KOPT-K1 (cell line): Measurements from ENCODE around the gene MAP2K7.
"Not testable (repeated sequence)": the region's sequence is repeated elsewhere in the genome, so short reads cannot be mapped to it uniquely, and the experiment has no call there.

Experiments used
- H3K27ac ChIP-seq: fragments of 200-600 bp; sonication (generic); 2 replicates; pipeline ENCODE4 v1.5.1; 2016; ENCODE audit warnings: antibody characterized with exemption, mild to moderate bottlenecking, low read depth, low read length; ENCODE audit not compliant: poor library complexity, severe bottlenecking
- H3K36me3 ChIP-seq: fragments of 200-600 bp; sonication (generic); 2 replicates; pipeline ENCODE4 v1.5.1; 2017; ENCODE audit warnings: antibody characterized with exemption, mild to moderate bottlenecking, low read length, moderate library complexity; ENCODE audit not compliant: insufficient read depth
- H3K9me3 ChIP-seq: fragments of 200-600 bp; sonication (generic); 2 replicates; pipeline ENCODE4 v1.5.1; 2017; ENCODE audit warnings: antibody characterized with exemption, low read length, mild to moderate bottlenecking; ENCODE audit not compliant: insufficient read depth, poor library complexity, severe bottlenecking

The MAP2K7 gene

DNA sequence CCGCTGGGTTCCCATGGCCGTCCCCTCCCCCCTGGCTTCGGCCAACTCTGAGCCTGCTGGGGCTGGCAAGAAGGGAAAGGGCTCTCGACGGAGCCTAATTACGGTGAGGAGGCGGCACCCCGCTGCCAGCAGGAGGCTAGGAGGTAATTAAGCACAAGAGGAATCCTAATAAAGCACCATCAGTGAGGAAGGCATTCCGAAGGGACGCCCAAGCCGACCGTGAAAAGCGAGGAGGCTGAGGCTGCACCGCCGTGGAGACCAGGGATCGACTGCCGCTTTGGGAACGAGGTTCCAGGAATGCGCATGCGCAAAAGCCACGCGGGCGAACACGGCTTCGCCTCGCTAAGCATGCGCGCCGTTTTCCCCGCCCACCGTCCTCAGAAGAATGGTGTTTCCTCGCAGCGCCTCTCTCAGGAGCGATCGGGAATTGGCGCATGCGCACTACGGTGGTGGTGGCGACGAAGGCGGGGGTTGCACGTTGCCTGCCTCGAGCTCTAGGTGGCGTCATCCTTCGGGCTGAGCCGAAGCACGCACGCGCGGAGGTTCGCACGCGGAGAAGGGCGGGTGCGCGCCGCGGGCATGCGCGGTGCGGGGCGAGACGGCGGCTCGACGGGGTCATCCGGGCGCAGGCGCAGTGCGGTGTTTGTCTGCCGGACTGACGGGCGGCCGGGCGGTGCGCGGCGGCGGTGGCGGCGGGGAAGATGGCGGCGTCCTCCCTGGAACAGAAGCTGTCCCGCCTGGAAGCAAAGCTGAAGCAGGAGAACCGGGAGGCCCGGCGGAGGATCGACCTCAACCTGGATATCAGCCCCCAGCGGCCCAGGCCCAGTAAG lies at the start of gene MAP2K7:
Gene MAP2K7 (plus strand): TSS at position 634 of the 830 bp plus-strand sequence. CDS start 68 bp downstream, at position 702.
- H3K9me3 ChIP-seq: no peaks in the 10 kb centered on the region
- H3K36me3 ChIP-seq: peaks cover 12% of the 10 kb centered on the region
- peak within 1 kb of the TSS; percentile 69 for H3K27ac ChIP-seq

DNA sequence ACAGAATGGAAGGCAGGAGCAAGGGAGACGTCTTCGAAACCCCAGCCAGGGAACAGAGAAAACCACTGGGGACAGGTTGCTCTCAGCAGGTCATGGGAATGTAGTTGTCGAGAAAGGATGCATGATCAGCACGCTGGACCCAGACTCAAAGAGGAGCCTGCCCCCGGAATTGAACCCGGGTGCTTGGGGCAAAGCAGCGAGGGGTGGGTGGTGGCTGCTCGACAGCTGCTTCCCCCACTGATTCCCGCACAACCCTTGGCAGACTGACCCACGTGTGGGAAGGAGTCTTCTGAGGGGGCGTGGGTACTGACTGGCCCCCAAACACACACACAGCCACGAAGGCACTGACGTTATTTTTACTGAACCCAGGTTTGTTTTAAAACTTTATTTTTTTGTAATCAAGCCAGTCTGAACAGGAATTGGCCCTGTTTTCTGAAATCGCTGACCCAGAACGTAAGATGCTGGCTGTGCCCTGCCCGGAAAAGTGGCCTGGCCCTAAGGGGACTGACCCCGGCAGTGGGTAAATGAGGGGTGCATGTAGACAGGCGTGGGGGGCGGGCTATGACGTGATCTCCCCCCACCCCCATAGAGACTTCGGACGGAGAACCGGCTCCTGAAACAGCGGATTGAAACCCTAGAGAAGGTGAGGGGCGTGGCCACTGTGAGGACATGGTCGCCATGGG lies 48.1 kb upstream of the MAP2K7 start:
- H3K36me3 ChIP-seq: no peaks in the 10 kb centered on the region
- H3K9me3 ChIP-seq: no peaks in the 10 kb centered on the region
- no peak overlapping the region for H3K27ac ChIP-seq

DNA sequence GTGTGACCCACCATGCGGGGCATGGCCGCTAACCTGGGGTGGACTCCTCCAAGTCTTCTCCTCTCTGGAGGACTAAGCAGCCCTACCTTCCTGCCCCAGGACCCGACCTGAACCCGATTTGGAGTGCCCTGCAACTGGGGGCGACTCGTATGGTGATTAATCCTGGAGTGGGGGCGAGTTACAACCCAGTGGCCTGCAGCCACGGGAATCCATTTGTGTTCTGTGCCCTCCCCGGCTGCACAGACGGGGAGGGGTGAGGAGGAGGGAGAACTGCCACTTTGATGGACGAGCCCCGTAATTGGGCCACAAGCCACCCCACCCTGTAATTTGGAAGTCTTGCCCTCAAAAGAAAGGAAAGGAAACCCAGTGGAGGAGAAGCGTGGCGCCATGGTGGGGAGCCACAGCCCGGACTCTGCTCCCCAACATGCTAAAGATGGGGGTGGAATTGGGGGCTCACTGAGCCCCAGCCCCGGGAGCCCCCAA lies 47.5 kb upstream of the MAP2K7 start:
- Histone ChIP-seq H3K27ac (no peak overlapping the region), H3K36me3 (no peaks in the 10 kb centered on the region), H3K9me3 (no peaks in the 10 kb centered on the region)

DNA sequence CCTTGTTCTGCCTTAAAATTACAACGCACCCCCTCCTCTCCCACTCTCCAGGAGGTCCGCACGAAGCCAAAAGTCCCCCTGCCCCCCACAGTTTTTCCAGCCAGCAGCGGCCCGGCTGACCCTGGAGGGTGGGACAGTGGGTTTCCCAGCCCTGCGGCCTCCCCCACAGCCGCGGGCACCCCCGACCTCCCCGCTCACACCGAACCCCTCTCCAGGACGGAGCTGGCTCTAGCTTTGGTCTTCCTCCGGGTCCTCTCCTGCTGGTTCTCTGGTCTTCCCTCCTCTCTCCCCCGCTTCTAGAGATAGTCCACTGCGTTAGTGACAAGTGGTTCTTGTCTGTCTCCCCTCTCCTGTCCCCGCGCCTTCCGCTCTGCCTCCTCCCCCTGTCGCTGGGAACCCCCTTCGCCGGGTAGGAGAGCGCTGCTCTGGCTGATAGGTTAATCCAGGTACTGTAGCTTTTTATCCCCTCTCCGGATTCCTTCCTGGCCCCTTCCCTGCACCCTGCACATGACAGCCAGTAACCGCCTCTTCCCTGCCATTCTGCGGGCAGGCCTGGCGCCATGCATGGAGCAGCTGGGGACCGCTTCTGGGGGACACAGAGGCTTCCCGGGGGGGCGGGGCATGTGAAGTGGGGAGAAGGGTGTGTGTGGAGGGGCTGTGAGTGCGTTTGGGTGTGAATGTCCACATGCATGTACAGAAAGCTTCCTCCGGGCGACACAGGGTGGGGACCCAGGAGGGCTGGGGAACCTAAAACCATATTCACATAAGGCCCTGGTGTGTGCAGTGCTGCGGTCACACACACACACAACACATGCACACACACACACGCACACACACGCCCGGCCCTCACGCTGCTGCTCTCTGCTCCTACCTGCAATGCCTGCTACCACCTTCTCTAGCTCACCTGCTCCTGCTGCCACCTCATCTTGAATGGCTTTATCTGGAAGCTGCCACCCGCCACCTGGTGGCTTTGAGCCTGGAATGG lies 46.7 kb upstream of the MAP2K7 start:
- H3K36me3 ChIP-seq: no peaks in the 10 kb centered on the region
- H3K9me3 ChIP-seq: no peaks in the 10 kb centered on the region
- H3K27ac ChIP-seq: no peak overlapping the region

DNA sequence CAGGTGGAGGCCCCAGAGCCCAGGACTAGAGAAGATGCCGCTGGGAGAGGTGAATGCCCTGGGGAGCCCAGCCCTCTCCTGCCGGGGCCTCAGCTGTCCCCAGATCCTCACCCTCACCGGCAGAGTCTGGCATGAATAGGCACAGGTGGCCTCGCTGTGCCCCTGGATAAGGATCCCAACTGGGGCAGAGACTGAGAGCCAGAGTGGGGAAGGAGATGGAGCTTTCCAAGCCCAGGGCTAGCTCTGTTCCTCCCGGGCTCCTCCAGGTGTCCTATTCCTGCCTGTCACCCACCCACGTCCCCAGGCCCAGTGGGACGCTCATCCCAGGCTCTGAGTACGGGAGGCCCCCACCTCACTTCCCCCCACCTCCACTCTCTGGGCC lies 46.0 kb upstream of the MAP2K7 start:
- H3K27ac ChIP-seq: no peak overlapping the region
- no peaks in the 10 kb centered on the region for H3K36me3 ChIP-seq
- H3K9me3 ChIP-seq: no peaks in the 10 kb centered on the region

DNA sequence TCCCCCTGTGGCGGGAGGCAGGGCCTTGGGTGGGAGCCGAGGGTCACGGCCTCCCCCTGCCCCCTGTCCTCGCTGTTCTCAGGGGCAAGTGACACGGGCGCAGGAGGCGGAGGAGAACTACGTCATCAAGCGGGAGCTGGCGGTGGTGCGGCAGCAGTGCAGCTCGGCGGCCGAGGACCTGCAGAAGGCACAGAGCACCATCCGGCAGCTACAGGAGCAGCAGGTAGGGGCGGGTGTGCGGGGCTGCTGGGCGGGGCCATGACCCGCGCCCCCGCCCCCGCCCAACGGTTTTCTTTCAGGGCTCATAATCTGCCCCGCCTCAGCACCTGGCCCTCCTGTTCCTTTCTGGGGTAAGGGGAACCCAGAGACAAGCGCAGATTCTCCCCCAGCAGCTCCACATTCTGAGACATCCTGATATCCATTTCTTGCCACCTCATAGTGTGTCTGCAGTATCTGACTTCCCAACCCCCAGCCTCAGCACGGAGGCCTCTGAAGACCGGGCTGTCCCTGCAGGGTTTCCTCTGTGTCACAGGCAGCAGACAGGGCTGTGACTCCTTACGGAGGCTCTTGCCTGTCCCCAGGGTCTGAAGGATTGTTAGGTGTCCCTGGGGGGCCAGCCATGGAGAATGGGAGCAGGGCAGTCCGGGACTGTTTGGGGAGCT lies 45.4 kb upstream of the MAP2K7 start:
- H3K9me3 ChIP-seq: no peaks in the 10 kb centered on the region
- no peaks in the 10 kb centered on the region for H3K36me3 ChIP-seq
- no peak overlapping the region for H3K27ac ChIP-seq

DNA sequence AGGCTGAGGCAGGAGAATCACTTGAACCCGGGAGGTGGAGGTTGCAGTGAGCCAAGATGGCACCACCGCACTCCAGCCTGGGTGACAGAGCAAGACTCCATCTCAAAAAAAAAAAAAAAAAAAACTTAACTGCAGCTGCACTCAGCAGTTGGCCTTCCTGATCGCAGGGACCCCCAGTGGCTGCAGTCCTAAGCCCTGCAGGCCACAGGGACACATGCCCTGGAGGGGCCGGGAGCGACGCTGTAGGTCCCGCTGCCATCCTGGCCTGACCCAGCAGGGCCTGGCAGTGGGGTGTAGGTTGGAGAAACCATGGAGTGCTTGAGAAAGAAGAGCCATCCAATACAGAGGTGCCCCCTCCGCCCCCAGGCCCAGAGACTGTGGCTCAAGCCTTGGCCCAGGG lies 44.6 kb upstream of the MAP2K7 start:
- H3K27ac ChIP-seq, H3K36me3 ChIP-seq, H3K9me3 ChIP-seq: not testable (repeated sequence)

DNA sequence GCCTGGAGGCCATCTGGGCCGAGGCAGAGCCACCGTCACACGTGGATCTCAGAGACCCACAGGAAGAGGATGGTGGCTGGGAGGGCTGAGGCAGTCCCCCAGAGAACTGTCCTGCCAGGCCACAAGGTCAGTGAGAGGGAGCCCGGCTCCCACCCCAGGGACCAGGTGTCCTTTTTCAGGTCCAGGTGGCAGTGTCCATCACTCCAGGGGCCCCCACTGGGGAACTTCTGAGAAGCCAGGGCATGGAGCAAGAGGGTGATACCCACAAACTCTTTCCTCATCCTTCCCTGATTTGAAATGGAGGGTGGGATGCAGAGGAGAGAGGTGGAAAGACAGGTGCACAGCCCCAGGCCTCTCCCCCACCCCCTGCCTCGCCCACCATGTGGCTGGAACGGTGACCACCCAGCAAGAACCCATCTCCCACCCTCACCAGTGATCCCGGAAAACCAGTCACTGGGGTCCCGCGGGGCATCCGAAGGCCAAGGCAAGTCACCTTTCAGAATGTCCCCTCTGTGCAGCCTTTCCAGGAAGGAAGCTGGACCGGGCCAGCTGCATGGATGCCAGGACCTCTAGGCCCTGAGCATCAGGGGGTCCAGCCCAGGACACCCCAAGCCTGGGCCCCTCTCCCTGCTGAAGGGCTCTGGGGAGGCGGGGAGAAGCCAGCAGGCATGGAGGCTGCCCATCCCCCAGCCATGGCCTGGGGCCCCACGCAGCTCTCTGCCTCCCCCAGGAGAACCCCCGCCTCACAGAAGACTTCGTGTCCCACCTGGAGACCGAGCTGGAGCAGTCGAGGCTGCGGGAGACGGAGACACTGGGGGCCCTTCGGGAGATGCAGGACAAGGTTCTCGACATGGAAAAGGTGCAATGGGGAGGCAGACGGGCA lies 43.6 kb upstream of the MAP2K7 start:
- no peaks in the 10 kb centered on the region for H3K9me3 ChIP-seq
- no peaks in the 10 kb centered on the region for H3K36me3 ChIP-seq
- no peak overlapping the region for H3K27ac ChIP-seq

DNA sequence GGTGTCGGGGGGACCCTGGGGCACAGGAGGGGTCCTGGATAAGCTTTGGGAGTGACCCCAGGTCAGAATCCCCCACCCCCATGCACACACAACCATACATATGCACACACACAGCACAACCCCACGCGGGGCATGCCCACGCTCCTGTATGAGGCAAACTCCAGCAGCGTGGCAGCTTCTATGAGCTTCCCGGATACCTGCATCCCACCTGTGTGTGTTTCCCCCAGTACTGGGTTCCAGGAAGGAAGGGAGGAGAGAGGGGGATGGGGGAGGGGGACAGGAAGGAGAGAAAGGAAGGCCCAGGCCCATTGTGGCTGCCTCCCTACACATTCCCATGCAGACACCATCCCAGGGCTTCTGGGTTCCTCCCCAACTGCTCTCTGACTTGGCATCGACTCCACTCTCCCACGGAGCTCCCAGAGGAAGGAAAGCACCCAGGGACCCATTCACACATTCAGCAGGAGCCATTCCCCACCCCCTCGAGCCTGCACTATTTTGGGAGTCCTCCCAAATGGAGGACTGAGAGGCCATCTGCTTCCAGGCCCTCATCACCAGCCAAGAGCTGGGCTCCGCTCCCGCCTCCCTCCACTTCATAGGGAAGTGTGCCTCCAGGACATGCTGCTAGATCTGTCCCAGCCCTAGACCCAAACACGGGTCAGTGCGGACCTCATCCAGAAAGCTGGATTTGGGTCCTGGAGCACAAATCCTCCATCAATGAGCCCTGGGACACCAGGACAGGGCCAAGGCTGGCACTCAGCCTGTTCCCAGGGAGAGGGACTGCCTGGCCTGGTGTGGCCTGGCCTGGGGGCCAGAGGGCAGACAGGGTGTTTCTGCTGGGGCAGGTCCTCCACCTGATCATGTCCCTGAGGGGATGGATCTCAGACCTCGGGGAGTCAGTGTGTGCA lies 42.7 kb upstream of the MAP2K7 start:
- H3K27ac ChIP-seq: no peak overlapping the region
- H3K9me3 ChIP-seq: no peaks in the 10 kb centered on the region
- H3K36me3 ChIP-seq: no peaks in the 10 kb centered on the region

DNA sequence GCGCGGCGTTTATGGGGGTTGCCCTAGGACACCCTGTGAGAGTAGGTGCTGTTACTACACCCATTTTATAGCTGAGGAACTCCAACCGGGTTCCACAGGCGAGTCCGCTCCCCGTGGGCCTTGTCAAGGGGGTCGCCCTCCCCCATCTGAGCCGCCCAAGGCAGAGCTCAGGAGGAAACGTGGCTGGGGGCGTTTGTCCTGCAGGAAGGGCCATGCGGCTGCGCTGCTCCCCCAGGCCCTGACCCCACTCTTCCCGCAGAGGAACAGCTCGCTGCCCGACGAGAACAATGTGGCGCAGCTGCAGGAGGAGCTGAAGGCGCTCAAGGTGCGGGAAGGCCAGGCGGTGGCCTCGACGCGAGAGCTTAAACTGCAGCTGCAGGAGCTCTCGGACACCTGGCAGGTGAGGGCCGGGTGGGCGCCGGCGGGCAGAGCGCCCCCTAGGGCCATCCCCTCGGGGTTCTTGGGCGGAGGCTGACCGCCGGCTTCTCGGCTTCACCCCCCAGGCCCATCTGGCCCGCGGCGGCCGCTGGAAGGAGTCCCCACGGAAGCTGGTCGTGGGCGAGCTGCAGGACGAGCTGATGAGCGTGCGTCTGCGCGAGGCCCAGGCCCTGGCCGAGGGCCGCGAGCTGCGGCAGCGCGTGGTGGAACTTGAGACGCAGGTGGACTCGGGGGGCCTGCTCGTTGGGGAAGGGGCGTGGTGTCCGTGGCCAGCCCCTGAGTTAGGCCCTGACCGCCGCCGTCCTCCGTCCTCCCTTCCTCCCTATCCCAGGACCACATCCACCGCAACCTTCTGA lies 41.9 kb upstream of the MAP2K7 start:
- no peaks in the 10 kb centered on the region for H3K9me3 ChIP-seq
- H3K36me3 ChIP-seq: no peaks in the 10 kb centered on the region
- no peak overlapping the region for H3K27ac ChIP-seq

DNA sequence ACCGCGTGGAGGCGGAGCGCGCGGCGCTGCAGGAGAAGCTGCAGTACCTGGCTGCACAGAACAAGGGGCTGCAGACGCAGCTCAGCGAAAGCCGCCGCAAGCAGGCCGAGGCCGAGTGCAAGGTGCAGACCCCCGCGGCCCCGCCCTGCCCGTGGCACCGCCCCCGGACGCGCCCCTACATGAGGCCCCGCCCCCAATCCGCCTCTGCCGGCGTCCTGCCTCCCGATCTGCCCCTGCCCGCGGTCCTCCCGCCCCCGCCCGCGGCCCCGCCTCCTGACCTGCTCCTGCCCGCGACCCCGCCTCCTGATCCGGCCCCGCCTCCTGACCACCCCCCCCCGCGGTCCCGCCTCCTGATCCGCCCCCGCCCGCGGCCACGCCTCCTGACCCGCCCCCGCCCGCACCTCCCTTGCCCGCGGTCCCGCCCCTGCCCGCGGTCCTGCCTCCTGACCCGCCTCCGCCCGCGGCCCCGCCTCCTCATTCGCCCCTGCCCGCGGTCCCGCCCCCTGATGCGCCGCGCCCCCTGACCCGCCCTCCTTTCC lies 41.2 kb upstream of the MAP2K7 start:
- Histone ChIP-seq H3K27ac (no peak overlapping the region), H3K9me3 (no peaks in the 10 kb centered on the region), H3K36me3 (no peaks in the 10 kb centered on the region)
